A549 treated with Mapracorat at 1 μM for 4 hours (cell line): Measurements from ENCODE around the gene RAB30. TPM values are rescaled to one million over a fixed set of nuclear protein-coding genes. Genes with fewer than 3 reads are reported as not detected.

ENCODE experiments used
- total RNA-seq: library from RNA; stranded (reverse); fragments of 200-300 nt; extraction: Qiagen RNA extraction; gene quantifications from 5 replicates; pipeline ENCODE4 v1.2.3, GENCODE V29; 2022

The RAB30 gene, protein sequence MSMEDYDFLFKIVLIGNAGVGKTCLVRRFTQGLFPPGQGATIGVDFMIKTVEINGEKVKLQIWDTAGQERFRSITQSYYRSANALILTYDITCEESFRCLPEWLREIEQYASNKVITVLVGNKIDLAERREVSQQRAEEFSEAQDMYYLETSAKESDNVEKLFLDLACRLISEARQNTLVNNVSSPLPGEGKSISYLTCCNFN
- total RNA-seq: 6.2 to 8.1 TPM (median 6.7 TPM) in 5 replicates

GRCh38 chr11:83071567-83072349 is at the start of gene RAB30:
Gene RAB30, minus strand, starts transcription at chr11:83071897. Its CDS starts 74,581 bp downstream, at chr11:82997316.

Other genes starting within 250 kb of the RAB30 start
- 45.8 to 52.4 TPM (median 50.0 TPM) in 5 replicates for gene PRCP, start 171.5 kb downstream of the RAB30 start, total RNA-seq
- gene DDIAS, start 170.2 kb downstream of the RAB30 start, total RNA-seq: 13.0 to 18.5 TPM (median 15.2 TPM) in 5 replicates
- gene PCF11, start 85.2 kb upstream of the RAB30 start, total RNA-seq: 24.1 to 27.1 TPM (median 25.3 TPM) in 5 replicates
- gene ANKRD42, start 121.8 kb upstream of the RAB30 start, total RNA-seq: 7.3 to 8.8 TPM (median 7.6 TPM) in 5 replicates
- 56.0 to 71.0 TPM (median 61.1 TPM) in 5 replicates for gene CCDC90B, start 214.5 kb upstream of the RAB30 start, total RNA-seq